ENCODE measurements around the gene C10orf143. TPM values are rescaled to one million over a fixed set of nuclear protein-coding genes. Genes with fewer than 3 reads are reported as not detected.

Gene C10orf143
- total RNA-seq, 4 donors from 2014 or later, result 1.6 to 5.8 (median 3.7) TPM; not detected in 1

- peak in 1 of 3 donors; percentile 35 for DNase-seq
- no peaks in the 10 kb centered on the region for H3K9me3 ChIP-seq
- no peaks in the 10 kb centered on the region for H3K4me1 ChIP-seq
- no peak overlapping the region for H3K27ac ChIP-seq
- TF ChIP-seq, protein P1, sequence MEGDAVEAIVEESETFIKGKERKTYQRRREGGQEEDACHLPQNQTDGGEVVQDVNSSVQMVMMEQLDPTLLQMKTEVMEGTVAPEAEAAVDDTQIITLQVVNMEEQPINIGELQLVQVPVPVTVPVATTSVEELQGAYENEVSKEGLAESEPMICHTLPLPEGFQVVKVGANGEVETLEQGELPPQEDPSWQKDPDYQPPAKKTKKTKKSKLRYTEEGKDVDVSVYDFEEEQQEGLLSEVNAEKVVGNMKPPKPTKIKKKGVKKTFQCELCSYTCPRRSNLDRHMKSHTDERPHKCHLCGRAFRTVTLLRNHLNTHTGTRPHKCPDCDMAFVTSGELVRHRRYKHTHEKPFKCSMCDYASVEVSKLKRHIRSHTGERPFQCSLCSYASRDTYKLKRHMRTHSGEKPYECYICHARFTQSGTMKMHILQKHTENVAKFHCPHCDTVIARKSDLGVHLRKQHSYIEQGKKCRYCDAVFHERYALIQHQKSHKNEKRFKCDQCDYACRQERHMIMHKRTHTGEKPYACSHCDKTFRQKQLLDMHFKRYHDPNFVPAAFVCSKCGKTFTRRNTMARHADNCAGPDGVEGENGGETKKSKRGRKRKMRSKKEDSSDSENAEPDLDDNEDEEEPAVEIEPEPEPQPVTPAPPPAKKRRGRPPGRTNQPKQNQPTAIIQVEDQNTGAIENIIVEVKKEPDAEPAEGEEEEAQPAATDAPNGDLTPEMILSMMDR (IDR thresholded peaks at IDR 0.05), result no peak
- TF ChIP-seq POLR2A (IDR thresholded peaks at IDR 0.05), result no peak
- no peaks in the 10 kb centered on the region for H3K36me3 ChIP-seq
- H3K27me3 ChIP-seq, result no peaks in the 10 kb centered on the region
- no peak overlapping the region for H3K4me3 ChIP-seq
Measured at GRCh38 chr10:130018730-130019185, 91.9 kb downstream of the C10orf143 start.

- TF ChIP-seq POLR2A (IDR thresholded peaks at IDR 0.05), result no peak
- TF ChIP-seq, protein P1 (IDR thresholded peaks at IDR 0.05), result no peak
- Histone ChIP-seq H3K27ac (no peak overlapping the region), H3K36me3 (no peaks in the 10 kb centered on the region), H3K9me3 (no peaks in the 10 kb centered on the region), H3K4me3 (no peak overlapping the region), H3K27me3 (no peaks in the 10 kb centered on the region), H3K4me1 (no peaks in the 10 kb centered on the region)
- DNase-seq, result peak in 1 of 3 donors; percentile 23
Measured at GRCh38 chr10:130018265-130018664, 92.4 kb downstream of the C10orf143 start.

GRCh38 chr10:130017631-130018022, 93.0 kb downstream of the C10orf143 start:
- Histone ChIP-seq H3K36me3 (no peaks in the 10 kb centered on the region), H3K4me1 (no peaks in the 10 kb centered on the region), H3K9me3 (no peaks in the 10 kb centered on the region), H3K4me3 (no peak overlapping the region), H3K27me3 (no peaks in the 10 kb centered on the region), H3K27ac (no peak overlapping the region)
- DNase-seq, result peak in 1 of 3 donors; percentile 42
- TF ChIP-seq, protein P1 (IDR thresholded peaks at IDR 0.05), result no peak
- TF ChIP-seq POLR2A (IDR thresholded peaks at IDR 0.05), result no peak

DNA sequence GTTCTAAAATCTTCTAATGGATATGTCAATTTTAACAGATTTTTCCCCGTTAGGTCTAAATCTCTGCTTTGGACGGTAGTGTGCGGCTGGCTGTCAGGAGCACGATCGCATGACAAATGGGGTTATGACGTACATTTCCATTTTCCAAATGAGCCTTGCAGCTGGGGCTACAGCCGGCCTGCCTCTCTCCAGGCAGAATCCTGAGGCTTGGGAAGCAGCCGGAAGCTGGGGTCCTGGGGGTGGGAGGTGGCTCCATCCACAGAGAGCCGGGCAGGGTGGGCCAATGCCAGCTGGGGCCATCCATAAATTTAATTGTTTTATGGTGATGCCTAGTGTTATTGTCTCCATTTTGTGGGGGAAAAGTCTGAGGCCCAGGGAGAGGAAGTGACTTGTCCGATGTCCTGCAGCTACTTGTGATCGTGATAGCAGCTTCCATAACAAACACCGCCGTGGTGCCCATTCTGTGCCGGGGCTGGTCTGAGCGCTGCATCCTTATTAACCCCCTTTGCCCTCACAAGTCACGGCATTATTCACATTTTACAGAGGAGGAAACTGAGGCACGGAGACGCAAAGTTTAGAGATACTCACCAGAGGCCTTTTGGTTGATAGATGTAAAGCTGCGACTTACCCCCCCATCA, 93.5 kb downstream of the C10orf143 start:
- Histone ChIP-seq H3K27ac (no peak overlapping the region), H3K36me3 (no peaks in the 10 kb centered on the region), H3K4me3 (no peak overlapping the region), H3K27me3 (no peaks in the 10 kb centered on the region), H3K4me1 (no peaks in the 10 kb centered on the region), H3K9me3 (no peaks in the 10 kb centered on the region)
- DNase-seq, result no peak
- TF ChIP-seq, protein P1 (IDR thresholded peaks at IDR 0.05), result no peak
- no peak for TF ChIP-seq POLR2A (IDR thresholded peaks at IDR 0.05)

DNA sequence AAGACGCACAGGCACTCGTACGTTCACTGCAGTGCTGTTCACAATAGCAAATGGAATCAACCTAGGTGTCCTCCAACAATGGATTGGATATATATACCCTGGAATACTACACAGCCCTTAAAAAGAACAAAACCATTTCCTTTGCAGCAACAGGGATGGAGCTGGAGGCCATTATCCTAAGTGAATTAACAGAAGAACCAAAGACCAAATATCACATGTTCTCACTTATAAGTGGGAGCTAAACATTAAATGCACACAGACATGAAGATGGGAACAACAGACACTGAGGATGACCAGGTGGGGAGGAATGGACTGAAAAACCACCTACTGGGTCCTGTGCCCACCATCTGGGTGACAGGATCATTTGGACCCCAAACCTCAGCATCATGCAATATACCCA, 94.5 kb downstream of the C10orf143 start:
- DNase-seq, result no peak
- TF ChIP-seq, protein P1 (IDR thresholded peaks at IDR 0.05), result no peak
- TF ChIP-seq POLR2A (IDR thresholded peaks at IDR 0.05), result no peak
- H3K4me3 ChIP-seq, result no peak overlapping the region
- no peaks in the 10 kb centered on the region for H3K27me3 ChIP-seq
- no peaks in the 10 kb centered on the region for H3K9me3 ChIP-seq
- no peak overlapping the region for H3K27ac ChIP-seq
- no peaks in the 10 kb centered on the region for H3K36me3 ChIP-seq
- H3K4me1 ChIP-seq, result no peaks in the 10 kb centered on the region

All from Peyer's patch (tissue), 4 donors.